ACC112 (cell line): Measurements from ENCODE around the gene TDO2.
A peak's percentile ranks its signal among the peaks of the same experiment; 100 is the strongest.
"Not testable (repeated sequence)": the region's sequence is repeated elsewhere in the genome, so short reads cannot be mapped to it uniquely, and the experiment has no call there.

Experiments
- H2AFZ ChIP-seq: fragments of 200-600 bp; sonication (generic); one replicate; pipeline ENCODE4 v1.6.0; 2017; ENCODE audit warnings: antibody characterized with exemption, low read length; ENCODE audit not compliant: unreplicated experiment
- H3K27ac ChIP-seq: fragments of 200-600 bp; sonication (generic); 2 replicates; pipeline ENCODE4 v1.5.1; 2014; ENCODE audit warnings: low read depth, mild to moderate bottlenecking, antibody characterized with exemption, low read length, moderate library complexity
- H3K27me3 ChIP-seq: fragments of 200-600 bp; sonication (generic); 2 replicates; pipeline ENCODE4 v1.6.1; 2014; ENCODE audit warnings: mild to moderate bottlenecking, antibody characterized with exemption, low read length, moderate library complexity, mixed read lengths; ENCODE audit not compliant: insufficient read depth
- H3K36me3 ChIP-seq: fragments of 200-600 bp; sonication (generic); 2 replicates; pipeline ENCODE4 v1.6.1; 2016; ENCODE audit warnings: mild to moderate bottlenecking, antibody characterized with exemption, low read length, moderate library complexity, mixed read lengths; ENCODE audit not compliant: insufficient read depth
- H3K4me1 ChIP-seq: fragments of 200-600 bp; sonication (generic); one replicate; pipeline ENCODE4 v1.6.1; 2016; ENCODE audit warnings: low read length, mixed read lengths; ENCODE audit not compliant: insufficient read depth, unreplicated experiment, control insufficient read depth
- H3K4me3 ChIP-seq: fragments of 200-600 bp; sonication (generic); 2 replicates; pipeline ENCODE4 v1.5.1; 2014; ENCODE audit warnings: mild to moderate bottlenecking, low read depth, low read length
- H3K79me2 ChIP-seq: fragments of 200-600 bp; sonication (generic); one replicate; pipeline ENCODE4 v1.6.0; 2016; ENCODE audit warnings: low read length; ENCODE audit not compliant: control insufficient read depth, unreplicated experiment, insufficient read depth

The TDO2 gene

GRCh38 chr4:155887045-155887444, 16.5 kb upstream of the TDO2 start:
- Histone ChIP-seq H3K36me3 (no peaks in the 10 kb centered on the region), H3K27ac (no peak overlapping the region), H2AFZ (no peak overlapping the region), H3K4me3 (no peak overlapping the region), H3K79me2 (no peaks in the 10 kb centered on the region), H3K27me3 (no peaks in the 10 kb centered on the region), H3K4me1 (peaks cover 9% of the 10 kb centered on the region)

GRCh38 chr4:155887847-155888570, 15.5 kb upstream of the TDO2 start:
- Histone ChIP-seq H2AFZ (no peak overlapping the region), H3K27ac (no peak overlapping the region), H3K4me1 (peaks cover 9% of the 10 kb centered on the region), H3K79me2 (no peaks in the 10 kb centered on the region), H3K27me3 (no peaks in the 10 kb centered on the region), H3K36me3 (no peaks in the 10 kb centered on the region), H3K4me3 (no peak overlapping the region)

- Histone ChIP-seq H2AFZ (peak overlapping the region; percentile 39), H3K79me2 (no peaks in the 10 kb centered on the region), H3K27me3 (no peaks in the 10 kb centered on the region), H3K27ac (peak overlapping the region; percentile 57), H3K36me3 (no peaks in the 10 kb centered on the region), H3K4me3 (peak overlapping the region; percentile 3; the same call in 1 of the 2 replicates), H3K4me1 (peaks cover 9% of the 10 kb centered on the region)
Measured at GRCh38 chr4:155889031-155889793, 14.3 kb upstream of the TDO2 start.

GRCh38 chr4:155889946-155890345, 13.6 kb upstream of the TDO2 start:
- H3K27me3 ChIP-seq = no peaks in the 10 kb centered on the region
- no peak overlapping the region for H3K4me3 ChIP-seq
- no peak overlapping the region for H2AFZ ChIP-seq
- no peaks in the 10 kb centered on the region for H3K79me2 ChIP-seq
- H3K4me1 ChIP-seq = peaks cover 9% of the 10 kb centered on the region
- H3K27ac ChIP-seq = no peak overlapping the region
- H3K36me3 ChIP-seq = no peaks in the 10 kb centered on the region

GRCh38 chr4:155891058-155891457, 12.4 kb upstream of the TDO2 start:
- Histone ChIP-seq H3K36me3 (no peaks in the 10 kb centered on the region), H3K4me1 (peaks cover 9% of the 10 kb centered on the region), H2AFZ (no peak overlapping the region), H3K79me2 (no peaks in the 10 kb centered on the region), H3K27me3 (no peaks in the 10 kb centered on the region), H3K4me3 (no peak overlapping the region), H3K27ac (no peak overlapping the region)

- not testable (repeated sequence) for H3K79me2 ChIP-seq, H3K27ac ChIP-seq, H3K36me3 ChIP-seq, H3K4me3 ChIP-seq, H2AFZ ChIP-seq, H3K27me3 ChIP-seq
- peaks cover 14% of the 10 kb centered on the region for H3K4me1 ChIP-seq
Measured at GRCh38 chr4:155898371-155898770, 5.1 kb upstream of the TDO2 start.

- Histone ChIP-seq H3K27ac (peak overlapping the region; percentile 42), H3K79me2 (no peaks in the 10 kb centered on the region), H3K27me3 (no peaks in the 10 kb centered on the region; the same call in 1 of the 2 replicates), H3K4me3 (no peak overlapping the region), H3K36me3 (no peaks in the 10 kb centered on the region), H2AFZ (no peak overlapping the region), H3K4me1 (peaks cover 14% of the 10 kb centered on the region)
Measured at GRCh38 chr4:155899891-155900290, 3.6 kb upstream of the TDO2 start.

- no peak overlapping the region for H2AFZ ChIP-seq
- no peaks in the 10 kb centered on the region; the same call in 1 of the 2 replicates for H3K27me3 ChIP-seq
Measured at GRCh38 chr4:155900381-155900780, 3.1 kb upstream of the TDO2 start.

GRCh38 chr4:155901013-155901412, 2.5 kb upstream of the TDO2 start:
- no peak overlapping the region; the same call in 1 of the 2 replicates for H3K27ac ChIP-seq
- H3K36me3 ChIP-seq = no peaks in the 10 kb centered on the region
- no peak overlapping the region for H2AFZ ChIP-seq
- no peak overlapping the region for H3K4me3 ChIP-seq
- H3K27me3 ChIP-seq = no peaks in the 10 kb centered on the region; the same call in 1 of the 2 replicates
- H3K79me2 ChIP-seq = no peaks in the 10 kb centered on the region
- H3K4me1 ChIP-seq = peaks cover 17% of the 10 kb centered on the region

More at GRCh38 chr4:155900381-155900780, 3.1 kb upstream of the TDO2 start:
- Histone ChIP-seq H3K79me2 (no peaks in the 10 kb centered on the region), H3K4me3 (no peak overlapping the region), H3K4me1 (peaks cover 14% of the 10 kb centered on the region), H3K27ac (peak overlapping the region; percentile 42), H3K36me3 (no peaks in the 10 kb centered on the region)

- H3K4me1 ChIP-seq = peaks cover 43% of the 10 kb centered on the region
- H2AFZ ChIP-seq = no peak overlapping the region
- no peak overlapping the region for H3K4me3 ChIP-seq
- no peak overlapping the region for H3K27ac ChIP-seq
- H3K27me3 ChIP-seq = no peaks in the 10 kb centered on the region; the same call in 1 of the 2 replicates
- H3K79me2 ChIP-seq = no peaks in the 10 kb centered on the region
- H3K36me3 ChIP-seq = no peaks in the 10 kb centered on the region
Measured at GRCh38 chr4:155904331-155904730, 835 bp downstream of the TDO2 start.
